GM18520 (cell line): ENCODE data around the gene MRC1.

Source experiments
- ATAC-seq: cut with Tn5 transposase; IDR thresholded peaks from one replicate; pipeline ENCODE4 v1.9.1; 2021; ENCODE audit not compliant: unreplicated experiment

Gene MRC1

GRCh38 chr10:17795083-17795482 is 14.1 kb upstream of the MRC1 start:
- no peak for ATAC-seq

- ATAC-seq = no peak
Measured at GRCh38 chr10:17795813-17796594, 13.1 kb upstream of the MRC1 start.

- no peak for ATAC-seq
Measured at GRCh38 chr10:17801507-17801906, 7.6 kb upstream of the MRC1 start.

- ATAC-seq = no peak
Measured at GRCh38 chr10:17802350-17802749, 6.8 kb upstream of the MRC1 start.

GRCh38 chr10:17802976-17803375 is 6.2 kb upstream of the MRC1 start:
- ATAC-seq = no peak

GRCh38 chr10:17805330-17805729 is 3.8 kb upstream of the MRC1 start:
- no peak for ATAC-seq

GRCh38 chr10:17805921-17806577 is 3.1 kb upstream of the MRC1 start:
- ATAC-seq = peak; percentile 64

- ATAC-seq = no peak
Measured at GRCh38 chr10:17811146-17811865, 2.2 kb downstream of the MRC1 start.

GRCh38 chr10:17814973-17815372 is 5.8 kb downstream of the MRC1 start:
- ATAC-seq = no peak

- ATAC-seq = no peak
Measured at GRCh38 chr10:17816199-17816598, 7.1 kb downstream of the MRC1 start.

GRCh38 chr10:17817316-17817715 is 8.2 kb downstream of the MRC1 start:
- ATAC-seq = no peak

GRCh38 chr10:17817790-17818189 is 8.6 kb downstream of the MRC1 start:
- no peak for ATAC-seq

GRCh38 chr10:17819836-17820235 is 10.7 kb downstream of the MRC1 start:
- no peak for ATAC-seq

GRCh38 chr10:17820943-17821342 is 11.8 kb downstream of the MRC1 start:
- no peak for ATAC-seq

- no peak for ATAC-seq
Measured at GRCh38 chr10:17821893-17822292, 12.7 kb downstream of the MRC1 start.

- ATAC-seq = no peak
Measured at GRCh38 chr10:17831341-17831740, 22.2 kb downstream of the MRC1 start.

GRCh38 chr10:17831896-17832295 is 22.7 kb downstream of the MRC1 start:
- ATAC-seq = no peak

GRCh38 chr10:17833656-17834055 is 24.5 kb downstream of the MRC1 start:
- ATAC-seq = no peak

GRCh38 chr10:17835688-17836087 is 26.5 kb downstream of the MRC1 start:
- no peak for ATAC-seq

GRCh38 chr10:17836942-17837341 is 27.8 kb downstream of the MRC1 start:
- no peak for ATAC-seq

- no peak for ATAC-seq
Measured at GRCh38 chr10:17838080-17838648, 29.0 kb downstream of the MRC1 start.

GRCh38 chr10:17841050-17841449 is 31.9 kb downstream of the MRC1 start:
- no peak for ATAC-seq
